Measurements from ENCODE around the gene ATP11C.

GRCh38 chrX:139965421-139965820, 32.6 kb upstream of the ATP11C start, which contains the start of gene CXorf66:
- TF ChIP-seq CTCF (IDR thresholded peaks at IDR 0.05; ENCODE audit: poor library complexity), result no peak
- no peak for TF ChIP-seq EZH2 (IDR thresholded peaks at IDR 0.05; ENCODE audit: borderline replicate concordance)

Measured in hepatocyte (in vitro differentiated cells).